Measurements from ENCODE around the gene ANKMY1. TPM values are rescaled to one million over a fixed set of nuclear protein-coding genes. Genes with fewer than 3 reads are reported as not detected.

Gene ANKMY1
- total and polyA plus RNA-seq, 2 of the 8 experiments (the other 6 are each of a cell fraction or from before 2014, with no cell fraction given), result 4.5 to 4.8 TPM

DNA sequence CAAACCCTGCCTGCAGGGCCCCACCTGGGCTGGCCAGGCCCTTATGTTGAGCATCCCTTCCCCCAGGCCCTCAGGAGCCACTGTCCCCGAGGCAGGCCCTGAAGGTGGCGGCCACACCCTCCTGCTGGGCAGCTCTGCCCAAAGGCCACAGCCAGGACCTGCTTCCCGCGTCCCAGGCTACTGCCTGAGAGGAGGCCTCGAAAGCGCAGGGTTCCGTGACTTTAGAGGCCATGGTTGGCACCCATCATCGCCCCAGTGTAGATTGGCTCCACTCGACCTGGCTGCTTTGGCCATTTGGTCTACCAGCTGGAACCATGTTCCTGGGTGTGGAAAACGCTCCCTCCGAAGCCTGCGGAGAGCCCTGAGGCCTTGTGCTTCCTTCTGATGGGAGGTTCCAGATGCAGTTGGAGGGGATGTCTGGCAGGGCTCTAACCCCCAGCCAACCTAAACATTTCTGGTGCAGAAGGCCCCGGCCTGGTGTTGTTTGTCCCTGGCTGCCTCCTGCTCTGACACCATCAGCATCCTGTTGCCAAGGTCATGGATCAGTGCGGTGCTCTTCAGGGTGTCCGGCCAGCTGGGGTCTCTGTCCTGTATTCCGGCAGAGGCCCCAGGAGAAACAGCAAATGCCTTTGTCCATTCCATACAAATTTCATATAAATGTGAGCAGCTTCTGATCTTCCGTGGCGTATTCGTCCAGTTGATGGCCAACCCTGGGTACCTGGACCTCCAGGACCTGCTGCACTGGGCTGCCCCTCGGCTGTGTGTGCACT, 43.5 kb upstream of the ANKMY1 start:
- Histone ChIP-seq H3K4me1 (replicated peaks in 1 of 4; ENCODE audit: control insufficient read depth in 3 of 4, insufficient read depth in 4 of 4, low read length in 3 of 4) (no peaks in the 10 kb centered on the region), H3K56ac (replicated peaks; ENCODE audit: insufficient read length, low read depth, low read length) (no peak overlapping the region), H4K20me1 (replicated peaks in 1 of 2; ENCODE audit: control insufficient read depth in 1 of 2, insufficient read depth in 2 of 2, low read length in 2 of 2) (peaks cover 0 to 5% of the 10 kb centered on the region in 2 experiments), H3K4me2 (ENCODE audit: insufficient read depth in 1 of 2, low read depth in 2 of 2, low read length in 2 of 2) (no peak overlapping the region), H2AK5ac (ENCODE audit: low read depth, low read length) (no peak overlapping the region), H2BK15ac (ENCODE audit: low read length) (no peak overlapping the region), H3K27me3 (replicated peaks in 1 of 4; ENCODE audit: control insufficient read depth in 3 of 4, extremely low read depth in 1 of 4, insufficient read depth in 3 of 4, low read length in 3 of 4) (0 out of 7 replicates have a peak, but pooled peaks cover 0 to 2% (median 0%) of the 10 kb centered on the region in 4 experiments), H3K4ac (replicated peaks; ENCODE audit: insufficient read length, low read depth, low read length) (no peak overlapping the region), H2BK12ac (ENCODE audit: low read depth, low read length) (no peak overlapping the region), H3K9me3 (ENCODE audit: insufficient read depth in 2 of 2, low read depth in 1 of 2, low read length in 1 of 2) (no peaks in the 10 kb centered on the region), H3K36me3 (ENCODE audit: control insufficient read depth in 2 of 4, insufficient read depth in 4 of 4, low read length in 3 of 4) (peaks cover 0 to 8% (median 5%) of the 10 kb centered on the region in 4 experiments; a peak in 4 of 8 replicates), H3K14ac (ENCODE audit: insufficient read length) (no peak overlapping the region), H3K79me1 (ENCODE audit: low read depth, low read length) (no peaks in the 10 kb centered on the region), H3K23ac (ENCODE audit: insufficient read length) (no peak overlapping the region), H4K5ac (ENCODE audit: insufficient read length, low read depth, low read length) (no peak overlapping the region), H2BK20ac (ENCODE audit: low read length) (no peak overlapping the region), H3K79me2 (ENCODE audit: control insufficient read depth in 1 of 2, insufficient read depth in 2 of 2, low read length in 2 of 2) (no peaks in the 10 kb centered on the region), H3K27ac (ENCODE audit: low read depth, low read length) (no peak overlapping the region), H2BK120ac (replicated peaks; ENCODE audit: low read depth, low read length) (no peak overlapping the region), H2AFZ (ENCODE audit: low read length) (no peak overlapping the region), H4K8ac (ENCODE audit: extremely low read depth, insufficient read depth, low read length) (no peak overlapping the region), H3K9ac (replicated peaks in 1 of 4; ENCODE audit: extremely low read depth in 1 of 4, low read depth in 3 of 4, low read length in 3 of 4) (no peak overlapping the region; a peak in 1 of 7 replicates), H3K4me3 (ENCODE audit: extremely low read depth in 1 of 4, insufficient read depth in 2 of 4, low read depth in 3 of 4, low read length in 4 of 4) (no peak overlapping the region), H4K91ac (replicated peaks; ENCODE audit: insufficient read length, low read length) (no peak overlapping the region), H2BK5ac (ENCODE audit: low read depth, low read length) (no peak overlapping the region), H3K23me2 (ENCODE audit: low read depth, low read length) (no peaks in the 10 kb centered on the region), H3K18ac (ENCODE audit: extremely low read depth, low read length) (no peak overlapping the region)
- WGBS, 2 experiments (ENCODE audit: extremely low coverage in 1 of 2, insufficient coverage in 1 of 2, insufficient read length in 1 of 2, insufficient replicate concordance in 2 of 2, low coverage in 1 of 2, low lambda C conversion rate in 2 of 2, missing lambda C conversion rate in 1 of 2), result 85% methylated on average over 20 of the region's 20 CpGs; no CpG with 5 or more reads in 1 of the 2 experiments
- FAIRE-seq, result no peak
- DNase-seq (ENCODE audit: low read depth in 1 of 2, low spot score in 2 of 2), result no peak
- ChIA-PET CTCF (ENCODE audit: partially characterized antibody) (interaction anchor here (1.1 kb wide), 2 partner anchors 8 to 11 kb away, joined by 3 read pairs; no protein-coding TSS in a partner anchor), POLR2A (ENCODE audit: partially characterized antibody) (interaction anchor here (0.8 kb wide), 1 partner anchor 32 kb away, joined by 3 read pairs; no protein-coding TSS in a partner anchor)
- TF ChIP-seq POLR2A (IDR thresholded peaks at IDR 0.05; ENCODE audit: control extremely low read depth in 1 of 2, low read depth in 2 of 2, low read length in 2 of 2) (no peak), TAF1 (IDR thresholded peaks at IDR 0.05; ENCODE audit: low read depth, low read length) (no peak), NRF1 (IDR thresholded peaks at IDR 0.05; ENCODE audit: low read depth, low read length) (no peak), EZH2 (IDR thresholded peaks at IDR 0.05; ENCODE audit: low read depth, low read length, severe bottlenecking) (no peak), SP4 (IDR thresholded peaks at IDR 0.05; ENCODE audit: low read length) (no peak), BCL11A (IDR thresholded peaks at IDR 0.05; ENCODE audit: low read depth in 2 of 2, low read length in 2 of 2) (no peak), ZNF274 (IDR thresholded peaks at IDR 0.05; ENCODE audit: borderline replicate concordance, extremely low read depth, low read length) (no peak), SUZ12 (IDR thresholded peaks at IDR 0.05; ENCODE audit: low read length) (no peak), CBX8 (IDR thresholded peaks at IDR 0.05; ENCODE audit: borderline replicate concordance, low read depth, low read length) (no peak), BACH1 (IDR thresholded peaks at IDR 0.05; ENCODE audit: low read length) (no peak), POLR2AphosphoS5 (IDR thresholded peaks at IDR 0.05; ENCODE audit: low read depth, low read length) (no peak)
- TF ChIP-seq, protein P1, sequence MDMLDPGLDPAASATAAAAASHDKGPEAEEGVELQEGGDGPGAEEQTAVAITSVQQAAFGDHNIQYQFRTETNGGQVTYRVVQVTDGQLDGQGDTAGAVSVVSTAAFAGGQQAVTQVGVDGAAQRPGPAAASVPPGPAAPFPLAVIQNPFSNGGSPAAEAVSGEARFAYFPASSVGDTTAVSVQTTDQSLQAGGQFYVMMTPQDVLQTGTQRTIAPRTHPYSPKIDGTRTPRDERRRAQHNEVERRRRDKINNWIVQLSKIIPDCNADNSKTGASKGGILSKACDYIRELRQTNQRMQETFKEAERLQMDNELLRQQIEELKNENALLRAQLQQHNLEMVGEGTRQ (IDR thresholded peaks at IDR 0.05; ENCODE audit: low read length), result no peak
